Gastrocnemius medialis (tissue), 4 donors: Measurements from ENCODE around the gene SETD5. TPM values are rescaled to one million over a fixed set of nuclear protein-coding genes. Genes with fewer than 3 reads are reported as not detected.
A peak's percentile ranks its signal among the peaks of the same experiment; 100 is the strongest.

Experiments used
- ATAC-seq, 2 donors: fragments of 150-250 bp; one replicate each; pipeline ENCODE4 v1.9.1; 2016
- DNase-seq, 2 donors: peaks; one replicate each; pipeline ENCODE4 v3.0.0-alpha.2; 2019
- H3K27ac ChIP-seq, 4 donors: fragments of 200-600 bp; sonication (generic); 1 replicate in 1 of 4; 2 replicates in 3 of 4; pipeline ENCODE4 v1.5.1; 2016 to 2018; ENCODE audit warnings: mild to moderate bottlenecking in 2 of 4, moderate library complexity in 1 of 4
- H3K27me3 ChIP-seq, 3 donors: fragments of 200-600 bp; sonication (generic) in 2 of 3; 1 replicate in 1 of 3; 2 replicates in 2 of 3; pipeline versions ENCODE4 v1.5.1 to v1.6.0; 2016 to 2019; ENCODE audit warnings: mild to moderate bottlenecking in 1 of 3, moderate library complexity in 1 of 3
- H3K36me3 ChIP-seq, 2 donors: fragments of 200-600 bp; sonication (generic) in 1 of 2; one replicate each; pipeline ENCODE4 v1.5.1; 2017 to 2018
- H3K4me1 ChIP-seq, 2 donors: fragments of 200-600 bp; sonication (generic) in 1 of 2; one replicate each; pipeline ENCODE4 v1.5.1; 2016 to 2017; ENCODE audit warnings: mild to moderate bottlenecking in 2 of 2
- H3K4me3 ChIP-seq, 4 donors: fragments of 200-600 bp; sonication (generic) in 3 of 4; 1 replicate in 1 of 4; 2 replicates in 3 of 4; pipeline ENCODE4 v1.5.1; 2016 to 2019; ENCODE audit warnings: mild to moderate bottlenecking in 2 of 4
- H3K9me3 ChIP-seq, 3 donors: fragments of 200-600 bp; sonication (generic) in 2 of 3; 1 replicate in 1 of 3; 2 replicates in 2 of 3; pipeline ENCODE4 v1.5.1; 2016 to 2019
- CTCF ChIP-seq, 5 experiments: fragments of 450-650 bp in 3 of 5; fragments of 200-600 bp in 2 of 5; sonication (generic) in 2 of 5; IDR thresholded peaks in 4 of 5; conservative IDR thresholded peaks in 1 of 5; 1 replicate in 4 of 5; 2 replicates in 1 of 5; pipeline ENCODE4 v1.5.1; 2016 to 2019; ENCODE audit warnings: antibody characterized with exemption in 5 of 5, mild to moderate bottlenecking in 3 of 5, moderate library complexity in 3 of 5
- POLR2A ChIP-seq, 2 donors: fragments of 450-650 bp; IDR thresholded peaks; one replicate each; pipeline ENCODE4 v1.6.1; 2017; ENCODE audit warnings: antibody characterized with exemption in 2 of 2, mild to moderate bottlenecking in 2 of 2, moderate library complexity in 2 of 2
- in situ Hi-C, 4 donors: fragments of 200-750 bp; cut with MboI; loops; one replicate each; pipeline versions ENCODE4 v1.15.0 to v1.8.0; 2017; ENCODE audit warnings: low sequenced_read_pairs in 4 of 4
- intact Hi-C: fragments of 100-400 bp; cut with DNase I; formaldehyde crosslinking; loops from one replicate; pipeline ENCODE4 v1.15.1; 2023; ENCODE audit warnings: low total_unique reads
- total RNA-seq, 4 donors: library from RNA; depleted of rRNA; stranded (reverse); fragments of >200 nt; gene quantifications; one replicate each; pipeline versions ENCODE4 v1.1.0 to v1.2.3, GENCODE V29; 2016

SETD5 gene
- total RNA-seq, 4 donors from 2014 or later, result 28.9 to 43.3 (median 41.0) TPM

GRCh38 chr3:9498781-9499180, 101.4 kb downstream of the SETD5 start:
- no peak for DNase-seq
- ATAC-seq, result no peak
- intact Hi-C loops (no loop called here), in situ Hi-C loops (no loop called here)
- Histone ChIP-seq H3K36me3 (no peaks in the 10 kb centered on the region), H3K4me3 (no peak overlapping the region), H3K27ac (no peak overlapping the region), H3K27me3 (peaks cover 16 to 23% (median 20%) of the 10 kb centered on the region in 3 donors), H3K4me1 (peaks cover 4 to 6% of the 10 kb centered on the region in 2 donors), H3K9me3 (no peaks in the 10 kb centered on the region)
- TF ChIP-seq CTCF (IDR thresholded peaks at IDR 0.05 in 4 of 5, conservative IDR thresholded peaks at IDR 0.05 in 1 of 5) (no peak), POLR2A (IDR thresholded peaks at IDR 0.05) (no peak)

GRCh38 chr3:9499455-9500107, 102.2 kb downstream of the SETD5 start:
- Histone ChIP-seq H3K27ac (no peak overlapping the region), H3K36me3 (no peaks in the 10 kb centered on the region), H3K4me1 (peaks cover 4 to 6% of the 10 kb centered on the region in 2 donors), H3K4me3 (no peak overlapping the region), H3K9me3 (no peaks in the 10 kb centered on the region), H3K27me3 (peaks cover 16 to 23% (median 20%) of the 10 kb centered on the region in 3 donors)
- DNase-seq, result no peak
- ATAC-seq, result no peak
- TF ChIP-seq POLR2A (IDR thresholded peaks at IDR 0.05) (no peak), CTCF (IDR thresholded peaks at IDR 0.05 in 4 of 5, conservative IDR thresholded peaks at IDR 0.05 in 1 of 5) (no peak)
- intact Hi-C loops, result loop anchor here (5.0 kb wide), 1 partner anchor 233 kb away; the partner anchor contains the start of gene BRPF1
- in situ Hi-C loops, result no loop called here

GRCh38 chr3:9500108-9501050, 103.0 kb downstream of the SETD5 start:
- no peaks in the 10 kb centered on the region for H3K36me3 ChIP-seq
- H3K27ac ChIP-seq, result no peak overlapping the region
- no peak overlapping the region for H3K4me3 ChIP-seq
- H3K27me3 ChIP-seq, result peaks cover 16 to 23% (median 20%) of the 10 kb centered on the region in 3 donors
- ATAC-seq (no peak), DNase-seq (no peak)
- in situ Hi-C loops, result no loop called here
- H3K4me1 ChIP-seq, result peaks cover 4 to 6% of the 10 kb centered on the region in 2 donors
- intact Hi-C loops, result loop anchor here (5.0 kb wide), 1 partner anchor 232 kb away; the partner anchor contains the start of gene BRPF1
- TF ChIP-seq CTCF (IDR thresholded peaks at IDR 0.05 in 4 of 5, conservative IDR thresholded peaks at IDR 0.05 in 1 of 5) (peak in 1 of 5 experiments; percentile 30), POLR2A (IDR thresholded peaks at IDR 0.05) (no peak)
- no peaks in the 10 kb centered on the region for H3K9me3 ChIP-seq

GRCh38 chr3:9501226-9501625, 103.8 kb downstream of the SETD5 start:
- Histone ChIP-seq H3K36me3 (no peaks in the 10 kb centered on the region), H3K9me3 (no peaks in the 10 kb centered on the region), H3K27me3 (peaks cover 16 to 23% (median 20%) of the 10 kb centered on the region in 3 donors), H3K4me1 (peaks cover 4 to 6% of the 10 kb centered on the region in 2 donors), H3K27ac (no peak overlapping the region), H3K4me3 (no peak overlapping the region)
- intact Hi-C loops (loop anchor here (5.0 kb wide), 1 partner anchor 231 kb away; the partner anchor contains the start of gene BRPF1), in situ Hi-C loops (no loop called here)
- TF ChIP-seq CTCF (IDR thresholded peaks at IDR 0.05 in 4 of 5, conservative IDR thresholded peaks at IDR 0.05 in 1 of 5) (no peak), POLR2A (IDR thresholded peaks at IDR 0.05) (no peak)
- DNase-seq (no peak), ATAC-seq (no peak)
